HUDEP-2 (cell line): Measurements from ENCODE around the gene KCNQ1.

Experiments
- DNase-seq, 76 experiments: peaks; one replicate each; lab custom pipeline; 2025; ENCODE audit not compliant: unreplicated experiment in 76 of 76; lab: John Stamatoyannopoulos, UW

Gene KCNQ1

GRCh38 chr11:2549080-2549479, 104.3 kb downstream of the KCNQ1 start:
- DNase-seq = no peak

DNA sequence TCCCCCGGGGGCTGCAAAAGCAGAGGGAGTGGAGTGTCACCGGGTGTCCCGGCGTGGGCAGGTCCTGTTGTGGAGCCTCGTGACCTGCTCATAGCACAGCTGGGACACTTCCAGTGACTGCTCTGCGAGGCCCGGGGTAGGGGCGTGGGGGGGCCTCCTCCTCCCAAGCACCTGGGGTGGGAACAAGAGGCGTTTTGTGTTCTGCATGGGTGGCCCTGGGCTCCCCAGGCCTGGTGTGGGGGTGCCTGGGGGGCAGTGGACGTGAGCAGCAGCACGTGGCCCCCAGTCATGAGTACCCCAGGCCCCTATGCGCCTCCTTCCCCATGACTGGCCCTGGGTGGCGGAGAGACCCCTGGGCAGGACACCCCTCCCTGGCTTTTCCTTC, 104.7 kb downstream of the KCNQ1 start:
- no peak for DNase-seq

DNA sequence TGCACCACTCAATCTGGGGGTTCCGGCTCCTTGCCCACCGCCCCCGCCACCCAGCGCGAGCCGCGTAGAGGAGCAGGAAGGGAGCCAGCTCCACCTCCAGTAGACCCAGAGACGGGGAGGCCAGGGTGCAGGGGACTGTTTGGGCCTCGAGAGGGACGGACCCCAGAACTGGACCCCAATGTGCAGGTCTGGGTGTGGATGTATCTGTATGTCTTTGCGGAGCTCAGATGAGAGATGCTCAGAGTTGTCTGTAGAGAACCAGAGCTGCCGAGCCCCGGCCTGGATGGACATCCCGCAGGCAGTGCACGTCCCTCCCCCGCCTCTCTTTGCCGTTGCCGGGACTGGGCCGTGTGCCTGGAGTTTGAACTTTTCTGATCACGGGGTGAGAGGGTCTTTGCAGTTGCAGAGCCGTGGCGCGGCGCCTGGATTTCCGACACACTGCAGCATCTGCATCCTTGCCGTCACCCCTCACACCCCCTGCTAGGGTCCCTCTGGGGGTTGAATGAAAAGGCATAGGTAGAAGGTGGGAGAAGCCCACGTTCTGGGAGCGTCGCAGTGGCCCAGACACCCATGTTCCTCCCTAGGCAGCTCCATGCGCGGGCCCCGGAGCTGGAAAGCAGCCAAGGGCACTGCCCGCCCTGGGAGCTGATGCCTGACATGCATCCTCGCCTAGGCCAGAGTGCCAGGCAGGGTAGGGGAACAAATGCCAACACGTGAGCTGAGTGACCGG, 105.2 kb downstream of the KCNQ1 start:
- DNase-seq = no peak

DNA sequence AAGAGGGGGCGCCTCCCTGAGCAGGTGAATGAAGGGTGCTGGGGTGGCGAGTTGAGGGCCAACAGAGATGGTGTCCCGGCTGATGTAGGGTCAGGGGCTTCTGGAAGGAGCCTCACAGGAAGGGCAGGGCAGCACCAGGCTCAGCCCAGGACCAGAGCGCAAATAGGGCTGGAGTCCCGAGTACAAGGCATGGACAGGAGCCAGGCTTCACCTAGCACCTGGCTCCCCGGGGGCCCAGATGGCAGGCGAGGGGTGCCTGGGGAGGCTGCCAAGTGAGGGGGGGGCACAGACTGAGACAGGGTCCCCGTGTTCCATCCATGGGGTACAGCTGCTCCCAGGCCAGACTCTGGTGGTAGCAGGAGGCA, 105.8 kb downstream of the KCNQ1 start:
- no peak for DNase-seq

DNA sequence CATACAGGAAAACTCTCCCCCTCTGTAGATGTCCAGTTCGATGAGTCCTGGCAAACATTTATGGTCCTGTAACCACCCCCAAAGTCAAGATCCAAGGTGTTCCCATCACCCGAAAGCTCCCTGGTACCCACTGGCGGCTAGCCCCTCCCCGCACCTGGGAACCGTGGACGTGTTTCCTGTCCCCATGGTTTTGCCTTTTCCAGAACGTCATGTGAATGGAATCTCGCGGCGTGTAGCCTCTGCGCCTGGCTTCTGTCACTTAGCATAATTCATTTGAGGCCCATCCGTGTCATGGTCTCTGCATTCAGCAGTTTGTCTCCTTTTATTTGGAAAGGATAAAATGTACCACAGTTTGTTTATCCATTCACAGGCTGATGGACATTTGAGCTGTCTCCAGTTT, 106.3 kb downstream of the KCNQ1 start:
- DNase-seq = no peak

DNA sequence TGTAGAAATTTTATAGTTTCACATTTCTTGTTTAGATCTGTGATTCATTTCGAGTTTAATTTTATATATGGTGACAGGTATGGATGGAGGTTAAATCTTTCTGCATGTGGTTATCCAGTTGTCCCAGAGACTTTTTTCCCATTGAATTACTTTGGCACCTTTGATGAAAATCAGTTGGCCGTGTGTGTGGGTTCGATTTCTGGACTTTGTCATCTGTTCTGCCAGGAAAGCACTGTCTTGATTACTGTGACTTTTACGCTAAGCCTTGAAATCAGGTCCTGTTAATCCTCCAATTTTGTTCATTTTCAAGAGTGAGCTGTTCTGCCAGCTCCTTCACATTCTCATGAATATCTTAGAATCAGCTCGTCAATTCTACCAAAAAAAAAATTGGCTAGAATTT, 107.4 kb downstream of the KCNQ1 start:
- DNase-seq = no peak

DNA sequence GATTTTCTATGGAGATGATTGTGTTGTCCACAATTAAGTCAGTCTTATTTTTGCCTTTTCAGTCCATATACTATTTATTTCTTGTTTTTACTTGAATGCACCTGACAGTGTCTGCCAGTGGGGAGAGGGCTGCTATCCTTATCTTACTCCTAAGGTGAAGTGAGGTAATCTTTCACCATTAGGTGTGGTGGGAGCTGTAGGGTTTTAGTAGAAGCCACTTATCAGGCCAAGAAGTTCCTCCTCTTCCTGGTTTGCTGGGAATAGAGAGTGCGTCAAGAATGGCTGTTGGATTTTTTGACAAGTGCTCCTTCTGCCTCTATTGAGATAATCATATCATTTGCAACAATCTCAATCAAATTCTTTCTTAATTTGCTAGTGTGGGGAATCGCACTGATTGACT, 108.4 kb downstream of the KCNQ1 start:
- DNase-seq = no peak

DNA sequence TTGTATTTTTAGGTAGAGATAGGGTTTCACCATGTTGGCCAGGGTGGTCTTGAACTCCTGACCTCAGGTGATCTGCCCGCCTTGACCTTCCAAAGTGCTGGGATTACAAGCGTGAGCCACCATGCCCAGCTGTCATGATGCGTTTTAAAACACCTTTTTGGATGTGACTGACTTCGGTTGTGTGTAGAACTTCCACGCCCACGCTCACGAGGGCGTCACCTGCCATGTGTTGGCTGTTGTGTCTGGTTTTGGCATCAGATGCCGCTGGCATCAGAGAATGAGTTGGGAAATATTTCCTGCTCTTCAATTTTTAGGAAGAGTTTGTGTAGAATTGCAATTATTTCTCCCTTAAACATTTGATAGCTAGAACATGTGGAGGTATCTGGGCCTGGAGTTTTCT, 109.1 kb downstream of the KCNQ1 start:
- DNase-seq = no peak

DNA sequence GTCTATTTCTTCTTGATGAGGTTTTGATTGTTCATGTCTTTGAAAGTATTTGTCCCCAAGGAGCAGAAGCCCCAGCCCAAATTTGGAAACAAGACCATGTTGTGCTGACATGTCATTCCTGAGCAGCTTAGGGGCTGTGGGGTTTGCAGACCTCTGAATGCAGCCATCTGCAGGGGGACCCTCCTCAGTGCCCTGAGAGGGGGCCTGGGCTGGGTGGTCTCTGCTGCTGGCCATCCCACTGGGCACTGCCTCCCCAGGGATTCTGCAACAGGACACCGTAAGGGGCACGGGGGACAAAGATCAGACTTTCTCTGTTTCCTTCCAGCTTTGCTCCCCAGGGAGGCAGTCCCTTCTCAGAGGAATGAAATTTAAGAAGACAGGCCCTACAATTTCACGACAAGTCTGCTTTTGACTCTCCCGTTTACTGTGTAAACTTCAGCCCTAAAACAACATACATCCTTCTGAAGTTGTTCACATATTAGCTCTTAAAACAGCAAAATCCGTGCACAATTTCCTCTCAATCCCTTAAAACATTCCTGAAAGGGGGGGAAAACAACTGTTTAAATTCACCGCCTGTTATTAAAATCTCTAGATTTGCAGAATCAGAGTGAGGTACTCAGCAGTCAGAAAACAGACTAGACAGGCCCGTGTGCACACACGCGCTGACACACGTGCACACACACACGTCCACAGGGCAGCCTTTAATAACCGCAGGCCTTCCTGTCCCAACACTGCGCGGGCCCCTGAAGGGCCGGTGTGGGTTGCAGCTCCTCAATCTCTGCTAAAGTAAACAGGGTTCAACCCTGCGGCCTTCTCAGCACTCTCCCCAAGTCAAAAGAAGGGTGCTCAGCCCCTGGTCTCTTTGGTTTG, 109.8 kb downstream of the KCNQ1 start:
- DNase-seq = no peak

DNA sequence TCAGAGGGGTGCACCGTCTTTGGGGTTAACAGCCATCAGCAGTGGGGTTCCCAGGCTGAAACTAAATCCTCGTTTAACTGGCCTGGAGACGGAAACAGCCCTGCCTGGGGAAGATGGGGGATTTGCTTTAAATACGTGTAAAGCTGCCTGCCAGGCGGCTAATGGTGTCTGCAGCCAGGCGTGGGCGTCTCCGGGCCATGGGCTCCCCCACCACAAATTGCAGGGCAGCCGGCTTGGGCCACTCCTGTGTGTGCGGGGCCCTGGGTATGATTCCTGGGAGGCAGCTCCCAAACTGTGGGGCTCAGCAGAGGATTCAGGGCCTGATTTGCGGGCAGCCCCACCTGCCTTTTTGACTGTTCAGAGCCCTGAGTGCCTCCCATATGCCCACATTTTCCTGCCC, 110.5 kb downstream of the KCNQ1 start:
- DNase-seq = no peak

DNA sequence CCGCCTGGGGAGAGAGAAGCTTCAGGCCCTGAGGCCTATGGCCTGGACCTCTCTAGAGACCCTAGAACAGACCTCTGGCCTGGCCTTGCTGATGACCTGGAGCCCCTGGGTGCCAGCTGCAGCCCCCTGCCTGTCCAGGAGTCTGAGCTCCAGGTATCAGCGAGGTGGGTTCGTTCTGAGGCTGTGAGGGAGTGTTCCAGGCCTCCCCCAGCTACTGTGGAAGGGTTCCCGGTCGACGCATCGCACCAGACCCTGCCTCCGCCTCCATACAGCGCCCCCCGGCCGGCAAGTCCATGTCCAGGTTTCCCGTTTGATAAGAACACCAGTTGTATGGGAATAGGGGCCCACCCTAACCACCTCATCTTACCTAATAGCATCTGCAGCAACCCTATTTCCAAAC, 111.1 kb downstream of the KCNQ1 start:
- DNase-seq = no peak

GRCh38 chr11:2557381-2557780, 112.6 kb downstream of the KCNQ1 start:
- DNase-seq = no peak

- no peak for DNase-seq
Measured at GRCh38 chr11:2558397-2558796, 113.6 kb downstream of the KCNQ1 start.

DNA sequence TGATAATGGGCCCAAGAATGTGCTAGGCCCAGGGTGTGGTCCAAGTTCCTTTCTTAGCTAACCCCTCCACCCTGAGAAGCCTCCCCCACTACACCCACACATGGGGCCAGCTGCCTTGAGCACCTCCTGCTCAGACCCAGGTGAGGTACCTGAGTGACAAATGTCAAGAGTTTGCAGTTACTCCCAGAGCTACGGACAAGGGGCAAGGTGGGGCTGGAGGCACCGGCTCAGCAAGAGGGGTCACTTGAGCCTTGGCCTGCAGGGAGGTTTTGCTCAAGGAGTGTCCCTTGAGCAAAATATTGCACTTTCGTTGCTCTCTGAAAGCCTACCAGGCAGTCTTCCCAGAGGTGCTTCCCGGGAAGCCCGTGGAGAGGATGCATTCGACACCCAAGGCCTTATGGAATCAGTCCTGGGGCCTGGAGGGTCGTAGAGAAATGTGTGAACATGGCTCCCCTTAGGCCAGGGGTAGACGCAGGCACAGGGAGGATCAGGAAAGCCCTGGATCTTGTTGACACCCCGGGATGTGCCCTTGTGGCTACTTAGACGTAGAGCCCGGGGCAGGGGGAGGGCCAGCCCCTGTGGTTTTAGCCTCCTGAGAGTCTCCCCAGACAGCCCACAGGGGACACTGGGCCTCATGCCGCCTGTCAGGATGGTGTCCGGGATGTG, 114.2 kb downstream of the KCNQ1 start:
- DNase-seq = no peak

DNA sequence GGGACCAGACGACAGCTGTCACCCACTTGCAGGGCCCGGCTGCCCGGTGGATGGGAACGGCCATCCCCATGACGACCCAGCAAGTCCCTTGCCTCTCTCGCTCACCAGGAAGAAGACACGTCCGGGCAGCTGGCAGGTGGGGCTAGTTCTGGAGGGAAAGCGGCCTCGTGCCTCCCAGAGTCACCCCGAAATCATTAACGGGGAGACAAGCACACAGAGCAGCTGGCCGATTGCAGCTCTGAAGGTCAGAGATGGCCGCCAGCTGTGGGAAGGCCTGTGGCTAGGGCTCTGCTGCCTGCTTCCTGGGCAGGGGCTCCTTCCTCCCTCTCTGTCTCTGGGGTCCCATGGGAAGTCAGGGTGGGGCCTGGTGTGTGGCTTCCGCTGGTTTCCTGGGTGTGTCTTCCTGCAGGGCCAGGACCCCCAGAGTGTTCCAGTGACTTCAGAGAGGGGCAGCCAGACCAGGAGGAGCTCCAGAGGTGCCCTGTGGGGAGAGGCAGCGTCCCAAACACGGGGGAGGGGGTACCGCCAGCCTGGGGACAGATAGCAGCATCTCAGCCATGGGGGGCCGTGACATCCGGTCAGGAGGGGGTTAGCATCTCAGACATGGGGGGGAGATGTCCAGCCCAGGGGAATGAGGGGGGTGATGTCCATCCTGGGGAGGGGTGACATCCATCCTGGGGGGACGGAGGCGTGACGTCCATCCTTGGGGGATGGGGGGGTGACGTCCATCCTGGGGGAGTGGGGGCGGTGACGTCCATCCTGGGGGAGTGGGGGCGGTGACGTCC, 114.9 kb downstream of the KCNQ1 start:
- no peak for DNase-seq

GRCh38 chr11:2561696-2562581, 117.1 kb downstream of the KCNQ1 start:
- no peak for DNase-seq

DNA sequence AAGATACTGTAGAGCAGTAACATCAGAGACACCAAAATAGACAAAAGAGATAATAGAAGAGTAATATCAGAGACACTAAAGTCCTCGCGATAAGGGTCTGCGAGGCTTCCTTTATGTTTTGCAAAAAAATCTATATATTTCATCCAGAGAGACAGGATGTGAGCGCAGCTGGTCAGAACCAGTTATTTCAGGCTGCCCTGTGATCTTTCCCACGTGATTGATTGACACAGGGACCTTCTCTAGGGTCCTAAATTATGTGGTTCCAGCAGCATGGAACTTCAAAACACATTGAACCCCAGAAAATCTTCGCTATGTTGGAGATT, 118.0 kb downstream of the KCNQ1 start:
- DNase-seq = no peak

GRCh38 chr11:2563213-2564007, 118.6 kb downstream of the KCNQ1 start:
- no peak for DNase-seq

- no peak for DNase-seq
Measured at GRCh38 chr11:2564008-2564530, 119.3 kb downstream of the KCNQ1 start.
